22Rv1 (cell line): Measurements from ENCODE around the gene CFL2.

Experiments used
- ZFX ChIP-seq: fragments of 450-650 bp; IDR thresholded peaks from 2 replicates; pipeline ENCODE4 v1.6.1; 2017; ENCODE audit warnings: antibody characterized with exemption, borderline replicate concordance
- TF ChIP-seq, protein P1 (sequence below): fragments of 450-650 bp; IDR thresholded peaks from 2 replicates; pipeline ENCODE4 v1.5.1; 2017; ENCODE audit warnings: mild to moderate bottlenecking

DNA sequence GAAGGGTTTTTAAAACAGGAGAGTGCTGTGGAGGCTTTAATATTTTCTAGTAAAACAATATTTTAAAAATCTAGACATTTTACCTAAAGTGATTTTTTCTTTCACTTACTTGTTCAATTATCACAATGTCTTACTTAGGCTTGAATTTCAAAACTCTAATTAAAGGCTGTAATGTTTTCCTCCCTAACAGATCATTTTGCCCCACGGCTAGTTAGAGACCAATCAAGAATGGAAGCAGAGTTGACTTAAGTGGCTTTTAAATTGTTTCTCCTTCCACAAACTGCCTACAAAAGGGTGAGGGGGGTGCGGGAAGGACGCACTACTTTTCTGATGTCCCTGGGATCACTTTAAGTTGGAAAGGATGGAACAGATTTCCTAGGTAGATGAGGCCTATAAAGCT, 9.5 kb upstream of the CFL2 start:
- TF ChIP-seq, protein P1, sequence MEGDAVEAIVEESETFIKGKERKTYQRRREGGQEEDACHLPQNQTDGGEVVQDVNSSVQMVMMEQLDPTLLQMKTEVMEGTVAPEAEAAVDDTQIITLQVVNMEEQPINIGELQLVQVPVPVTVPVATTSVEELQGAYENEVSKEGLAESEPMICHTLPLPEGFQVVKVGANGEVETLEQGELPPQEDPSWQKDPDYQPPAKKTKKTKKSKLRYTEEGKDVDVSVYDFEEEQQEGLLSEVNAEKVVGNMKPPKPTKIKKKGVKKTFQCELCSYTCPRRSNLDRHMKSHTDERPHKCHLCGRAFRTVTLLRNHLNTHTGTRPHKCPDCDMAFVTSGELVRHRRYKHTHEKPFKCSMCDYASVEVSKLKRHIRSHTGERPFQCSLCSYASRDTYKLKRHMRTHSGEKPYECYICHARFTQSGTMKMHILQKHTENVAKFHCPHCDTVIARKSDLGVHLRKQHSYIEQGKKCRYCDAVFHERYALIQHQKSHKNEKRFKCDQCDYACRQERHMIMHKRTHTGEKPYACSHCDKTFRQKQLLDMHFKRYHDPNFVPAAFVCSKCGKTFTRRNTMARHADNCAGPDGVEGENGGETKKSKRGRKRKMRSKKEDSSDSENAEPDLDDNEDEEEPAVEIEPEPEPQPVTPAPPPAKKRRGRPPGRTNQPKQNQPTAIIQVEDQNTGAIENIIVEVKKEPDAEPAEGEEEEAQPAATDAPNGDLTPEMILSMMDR = no peak
- TF ChIP-seq ZFX = no peak
